HEK293 (cell line): ENCODE data around the gene MAN2A2.

Source experiments
- CTCF ChIP-seq: fragments of 450-650 bp; formaldehyde crosslinking; IDR thresholded peaks from 2 replicates; pipeline ENCODE4 v1.5.1; 2016; ENCODE audit warnings: missing biosample characterization, missing genetic modification characterization
- OVOL3 ChIP-seq: fragments of 450-650 bp; formaldehyde crosslinking; IDR thresholded peaks from 2 replicates; pipeline ENCODE4 v1.5.1; 2016; ENCODE audit warnings: missing biosample characterization, missing genetic modification characterization
- YY1 ChIP-seq: fragments of 450-650 bp; formaldehyde crosslinking; IDR thresholded peaks from 2 replicates; pipeline ENCODE4 v1.5.1; 2018; ENCODE audit warnings: missing biosample characterization, missing genetic modification characterization
- ZNF239 ChIP-seq: fragments of 450-650 bp; formaldehyde crosslinking; IDR thresholded peaks from 2 replicates; pipeline ENCODE4 v1.5.1; 2016; ENCODE audit warnings: missing biosample characterization, missing genetic modification characterization
- ZNF292 ChIP-seq: fragments of 450-650 bp; formaldehyde crosslinking; IDR thresholded peaks from 2 replicates; pipeline ENCODE4 v1.5.1; 2016; ENCODE audit warnings: low read depth, missing biosample characterization, missing genetic modification characterization, borderline replicate concordance
- ZNF518A ChIP-seq: fragments of 450-650 bp; formaldehyde crosslinking; conservative IDR thresholded peaks from 2 replicates; pipeline ENCODE4 v1.5.1; 2016; ENCODE audit warnings: low read depth, missing biosample characterization, missing genetic modification characterization
- ZNF521 ChIP-seq: fragments of 450-650 bp; formaldehyde crosslinking; IDR thresholded peaks from 2 replicates; pipeline ENCODE4 v1.5.1; 2017; ENCODE audit warnings: missing biosample characterization, mild to moderate bottlenecking, missing genetic modification characterization
- ZNF600 ChIP-seq: fragments of 450-650 bp; formaldehyde crosslinking; IDR thresholded peaks from 2 replicates; pipeline ENCODE4 v1.5.1; 2016; ENCODE audit warnings: missing biosample characterization, missing genetic modification characterization
- TF ChIP-seq, protein P1 (sequence below): fragments of 450-650 bp; formaldehyde crosslinking; IDR thresholded peaks from 2 replicates; pipeline ENCODE4 v1.5.1; 2016; ENCODE audit warnings: missing biosample characterization, missing genetic modification characterization

DNA sequence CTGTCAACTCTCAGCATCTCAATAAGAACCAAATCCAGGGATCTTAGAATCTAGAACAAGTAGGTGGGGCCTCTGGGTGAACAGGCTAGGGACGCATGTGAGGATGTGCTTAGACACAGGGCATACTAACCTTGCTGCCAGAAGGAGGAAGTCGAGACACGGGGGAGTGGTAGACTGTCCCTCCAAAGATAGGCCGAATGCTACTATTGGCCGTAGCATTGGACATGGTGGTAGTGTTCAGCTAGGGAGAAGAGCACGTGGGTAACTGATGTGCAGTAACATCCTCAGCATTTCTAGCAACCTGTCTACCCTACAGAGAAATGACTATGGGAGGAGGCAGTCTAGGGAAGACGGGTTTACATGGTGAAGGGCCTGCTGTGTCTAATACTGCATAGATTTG, 67.2 kb downstream of the MAN2A2 start:
- TF ChIP-seq ZNF518A (tag by site-specific recombination) (no peak), ZNF239 (tag by site-specific recombination) (no peak), ZNF600 (tag by site-specific recombination) (no peak), CTCF (tag by site-specific recombination) (no peak), OVOL3 (tag by site-specific recombination) (no peak), YY1 (tag by site-specific recombination) (no peak), ZNF292 (tag by site-specific recombination) (no peak), ZNF521 (no peak)
- TF ChIP-seq, protein P1, sequence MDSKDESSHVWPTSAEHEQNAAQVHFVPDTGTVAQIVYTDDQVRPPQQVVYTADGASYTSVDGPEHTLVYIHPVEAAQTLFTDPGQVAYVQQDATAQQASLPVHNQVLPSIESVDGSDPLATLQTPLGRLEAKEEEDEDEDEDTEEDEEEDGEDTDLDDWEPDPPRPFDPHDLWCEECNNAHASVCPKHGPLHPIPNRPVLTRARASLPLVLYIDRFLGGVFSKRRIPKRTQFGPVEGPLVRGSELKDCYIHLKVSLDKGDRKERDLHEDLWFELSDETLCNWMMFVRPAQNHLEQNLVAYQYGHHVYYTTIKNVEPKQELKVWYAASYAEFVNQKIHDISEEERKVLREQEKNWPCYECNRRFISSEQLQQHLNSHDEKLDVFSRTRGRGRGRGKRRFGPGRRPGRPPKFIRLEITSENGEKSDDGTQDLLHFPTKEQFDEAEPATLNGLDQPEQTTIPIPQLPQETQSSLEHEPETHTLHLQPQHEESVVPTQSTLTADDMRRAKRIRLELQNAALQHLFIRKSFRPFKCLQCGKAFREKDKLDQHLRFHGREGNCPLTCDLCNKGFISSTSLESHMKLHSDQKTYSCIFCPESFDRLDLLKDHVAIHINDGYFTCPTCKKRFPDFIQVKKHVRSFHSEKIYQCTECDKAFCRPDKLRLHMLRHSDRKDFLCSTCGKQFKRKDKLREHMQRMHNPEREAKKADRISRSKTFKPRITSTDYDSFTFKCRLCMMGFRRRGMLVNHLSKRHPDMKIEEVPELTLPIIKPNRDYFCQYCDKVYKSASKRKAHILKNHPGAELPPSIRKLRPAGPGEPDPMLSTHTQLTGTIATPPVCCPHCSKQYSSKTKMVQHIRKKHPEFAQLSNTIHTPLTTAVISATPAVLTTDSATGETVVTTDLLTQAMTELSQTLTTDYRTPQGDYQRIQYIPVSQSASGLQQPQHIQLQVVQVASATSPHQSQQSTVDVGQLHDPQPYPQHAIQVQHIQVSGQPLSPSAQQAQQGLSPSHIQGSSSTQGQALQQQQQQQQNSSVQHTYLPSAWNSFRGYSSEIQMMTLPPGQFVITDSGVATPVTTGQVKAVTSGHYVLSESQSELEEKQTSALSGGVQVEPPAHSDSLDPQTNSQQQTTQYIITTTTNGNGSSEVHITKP (tag by site-specific recombination), result no peak
